ENCODE data around the gene PRR20A.

GRCh38 chr13:57123681-57124080 lies 17.0 kb upstream of the PRR20A start:
- TF ChIP-seq POLR2AphosphoS5 (IDR thresholded peaks at IDR 0.05; ENCODE audit: low read depth, low read length) (no peak), SIN3A (IDR thresholded peaks at IDR 0.05; ENCODE audit: borderline replicate concordance, insufficient read depth, low read length) (no peak), REST (IDR thresholded peaks at IDR 0.05; ENCODE audit: insufficient read depth in 1 of 2, low read depth in 2 of 2, low read length in 2 of 2) (no peak), TAF1 (IDR thresholded peaks at IDR 0.05; ENCODE audit: borderline replicate concordance, insufficient read depth, low read length) (no peak), FOXP2 (optimal IDR thresholded peaks at IDR 0.05; ENCODE audit: borderline replicate concordance, extremely low read depth, extremely low read length, insufficient read depth) (no peak)

Measured in PFSK-1 (cell line).